Osteocyte (in vitro differentiated cells): Measurements from ENCODE around the gene LPCAT3. TPM values are rescaled to one million over a fixed set of nuclear protein-coding genes. Genes with fewer than 3 reads are reported as not detected.
A peak's percentile ranks its signal among the peaks of the same experiment; 100 is the strongest.

ENCODE experiments used
- DNase-seq: peaks from one replicate; pipeline ENCODE4 v3.0.0; 2021; ENCODE audit warnings: mixed read lengths; ENCODE audit not compliant: unreplicated experiment; ENCODE audit errors: extremely low spot score
- H3K27ac Mint-ChIP-seq: one replicate; pipeline ENCODE4 v1.8.0; 2021; ENCODE audit warnings: mild to moderate bottlenecking, mixed read lengths; ENCODE audit not compliant: unreplicated experiment
- H3K27me3 Mint-ChIP-seq: one replicate; pipeline ENCODE4 v1.8.0; 2021; ENCODE audit warnings: mixed read lengths; ENCODE audit not compliant: unreplicated experiment
- H3K36me3 Mint-ChIP-seq: one replicate; pipeline ENCODE4 v1.8.0; 2021; ENCODE audit warnings: mixed read lengths; ENCODE audit not compliant: unreplicated experiment
- H3K4me1 Mint-ChIP-seq: one replicate; pipeline ENCODE4 v1.8.0; 2021; ENCODE audit warnings: mixed read lengths; ENCODE audit not compliant: unreplicated experiment
- H3K4me3 Mint-ChIP-seq: one replicate; pipeline ENCODE4 v1.8.0; 2021; ENCODE audit warnings: mild to moderate bottlenecking, moderate library complexity, mixed read lengths; ENCODE audit not compliant: unreplicated experiment
- H3K9me3 Mint-ChIP-seq: one replicate; pipeline ENCODE4 v1.8.0; 2021; ENCODE audit warnings: mixed read lengths; ENCODE audit not compliant: unreplicated experiment
- CTCF ChIP-seq: fragments of 200-600 bp; sonication (generic); IDR thresholded peaks from 2 replicates; pipeline ENCODE4 v1.5.0; 2021; ENCODE audit warnings: antibody characterized with exemption, mild to moderate bottlenecking, moderate library complexity
- total RNA-seq: library from RNA; stranded (reverse); gene quantifications from 2 replicates; pipeline ENCODE4 v1.2.1, GENCODE V29; 2021

The LPCAT3 gene
- total RNA-seq, 1 donor from 2014 or later = 33.2 TPM

GRCh38 chr12:6935371-6936193 is 82.7 kb downstream of the LPCAT3 start:
- Mint-ChIP-seq H3K4me3 (no peak overlapping the region), H3K9me3 (no peaks in the 10 kb centered on the region), H3K27ac (peak overlapping the region; percentile 86), H3K4me1 (peaks cover 50% of the 10 kb centered on the region), H3K27me3 (no peaks in the 10 kb centered on the region), H3K36me3 (peaks cover 34% of the 10 kb centered on the region)
- TF ChIP-seq CTCF = no peak
- DNase-seq = no peak

GRCh38 chr12:6934110-6934509 is 84.2 kb downstream of the LPCAT3 start:
- Mint-ChIP-seq H3K4me1 (peaks cover 61% of the 10 kb centered on the region), H3K36me3 (peaks cover 32% of the 10 kb centered on the region), H3K27ac (peak overlapping the region; percentile 86), H3K4me3 (peak overlapping the region; percentile 2), H3K27me3 (no peaks in the 10 kb centered on the region), H3K9me3 (no peaks in the 10 kb centered on the region)
- no peak for TF ChIP-seq CTCF
- DNase-seq = no peak

- peaks cover 32% of the 10 kb centered on the region for H3K36me3 Mint-ChIP-seq
- TF ChIP-seq CTCF = no peak
- H3K27me3 Mint-ChIP-seq = no peaks in the 10 kb centered on the region
- no peak for DNase-seq
- peaks cover 64% of the 10 kb centered on the region for H3K4me1 Mint-ChIP-seq
- no peaks in the 10 kb centered on the region for H3K9me3 Mint-ChIP-seq
- no peak overlapping the region for H3K4me3 Mint-ChIP-seq
- H3K27ac Mint-ChIP-seq = peak overlapping the region; percentile 41
Measured at GRCh38 chr12:6932766-6933165, 85.5 kb downstream of the LPCAT3 start.

GRCh38 chr12:6929466-6930452 is 88.5 kb downstream of the LPCAT3 start:
- Mint-ChIP-seq H3K27me3 (no peaks in the 10 kb centered on the region), H3K9me3 (no peaks in the 10 kb centered on the region), H3K36me3 (peaks cover 17% of the 10 kb centered on the region), H3K4me1 (peaks cover 75% of the 10 kb centered on the region), H3K4me3 (peak overlapping the region; percentile 90), H3K27ac (peak overlapping the region; percentile 89)
- no peak for DNase-seq
- no peak for TF ChIP-seq CTCF
